SK-N-SH (cell line): ENCODE data around the gene TM9SF1. TPM values are rescaled to one million over a fixed set of nuclear protein-coding genes. Genes with fewer than 3 reads are reported as not detected.

Experiments used
- CTCF ChIA-PET: fragments of 300-600, 350-600 bp; formaldehyde crosslinking; extraction: SDS; loops from one replicate; lab custom pipeline; 2021; lab: Yijun Ruan, JAX
- POLR2A ChIA-PET: fragments of 350-600 bp; sonication (Branson Sonifier 250); formaldehyde crosslinking; extraction: SDS; loops from one replicate; lab custom pipeline; 2020; ENCODE audit warnings: antibody characterized with exemption, inconsistent platforms; lab: Yijun Ruan, JAX
- DNase-seq: peaks from one replicate; pipeline ENCODE4 v3.0.0; 2012
- H2AFZ ChIP-seq: fragments of 200-600 bp; sonication (generic); 2 replicates; pipeline ENCODE4 v1.8.1; 2016; ENCODE audit warnings: antibody characterized with exemption, mild to moderate bottlenecking, low read depth
- H3F3A ChIP-seq: fragments of 200-600 bp; sonication (generic); replicated peaks from 2 replicates; pipeline ENCODE3; 2016; ENCODE audit warnings: antibody characterized with exemption, mild to moderate bottlenecking; ENCODE audit not compliant: insufficient read depth
- H3K27ac ChIP-seq, 2 experiments: fragments of 200-500 bp in 1 of 2; fragments of 200-600 bp in 1 of 2; sonication (Bioruptor generic) in 1 of 2; sonication (generic), shearing (Covaris generic) in 1 of 2; 2 replicates each; pipeline versions ENCODE4 v1.5.1 to v1.6.1; 2014 to 2016; ENCODE audit warnings: low read depth in 2 of 2, inconsistent platforms in 1 of 2, low read length in 1 of 2, mild to moderate bottlenecking in 1 of 2, mixed read lengths in 1 of 2
- H3K27me3 ChIP-seq: fragments of 200-600 bp; sonication (generic), shearing (Covaris generic); 2 replicates; pipeline ENCODE4 v1.6.1; 2016; ENCODE audit warnings: mixed run types; ENCODE audit not compliant: insufficient read depth
- H3K36me3 ChIP-seq, 2 experiments: fragments of 200-500 bp in 1 of 2; fragments of 200-600 bp in 1 of 2; sonication (Bioruptor generic) in 1 of 2; sonication (generic) in 1 of 2; replicated peaks in 1 of 2; 2 replicates each; pipeline versions ENCODE3 to v1.5.1; 2014 to 2016; ENCODE audit warnings: low read length in 1 of 2, mild to moderate bottlenecking in 1 of 2; ENCODE audit not compliant: insufficient read depth in 2 of 2, control insufficient read depth in 1 of 2
- H3K4me1 ChIP-seq, 2 experiments: fragments of 200-500 bp in 1 of 2; fragments of 200-600 bp in 1 of 2; sonication (Bioruptor generic) in 1 of 2; sonication (generic), shearing (Covaris generic) in 1 of 2; 2 replicates each; pipeline versions ENCODE4 v1.5.1 to v1.6.1; 2014 to 2016; ENCODE audit warnings: low read depth in 1 of 2, low read length in 1 of 2, mixed run types in 1 of 2; ENCODE audit not compliant: insufficient read depth in 2 of 2, control insufficient read depth in 1 of 2
- H3K4me2 ChIP-seq: fragments of 200-600 bp; sonication (generic), shearing (Covaris generic); 2 replicates; pipeline ENCODE4 v1.6.1; 2017; ENCODE audit warnings: mixed run types
- H3K4me3 ChIP-seq, 2 experiments: fragments of 200-500 bp in 1 of 2; fragments of 200-600 bp in 1 of 2; sonication (Bioruptor generic) in 1 of 2; sonication (generic), shearing (Covaris generic) in 1 of 2; 2 replicates each; pipeline versions ENCODE4 v1.5.1 to v1.8.1; 2014 to 2016; ENCODE audit warnings: low read depth in 2 of 2, inconsistent platforms in 1 of 2, low read length in 1 of 2, mild to moderate bottlenecking in 1 of 2, mixed read lengths in 1 of 2, moderate library complexity in 1 of 2
- H3K79me2 ChIP-seq: fragments of 200-600 bp; sonication (generic); 2 replicates; pipeline ENCODE4 v1.8.1; 2017; ENCODE audit warnings: mild to moderate bottlenecking; ENCODE audit not compliant: insufficient read depth
- H3K9ac ChIP-seq: fragments of 200-600 bp; sonication (generic); 2 replicates; pipeline ENCODE4 v1.6.1; 2017; ENCODE audit warnings: mixed run types
- H3K9me2 ChIP-seq: fragments of 200-600 bp; sonication (generic); 2 replicates; pipeline ENCODE4 v1.6.1; 2017; ENCODE audit warnings: mixed run types
- H3K9me3 ChIP-seq: fragments of 200-600 bp; sonication (generic); 2 replicates; pipeline ENCODE4 v1.6.1; 2017; ENCODE audit warnings: mixed run types, mild to moderate bottlenecking, moderate library complexity
- H4K20me1 ChIP-seq: fragments of 200-600 bp; sonication (generic); 2 replicates; pipeline ENCODE4 v1.6.1; 2017; ENCODE audit warnings: mild to moderate bottlenecking, mixed run types; ENCODE audit not compliant: insufficient read depth
- ELF1 ChIP-seq: IDR thresholded peaks from 2 replicates; pipeline ENCODE4 v1.4.0; 2012
- EP300 ChIP-seq, 2 experiments: IDR thresholded peaks; 2 replicates each; pipeline versions ENCODE4 v1.4.0 to v1.6.1; 2012; ENCODE audit warnings: borderline replicate concordance in 1 of 2, low read depth in 1 of 2, low read length in 1 of 2
- EZH2phosphoT487 ChIP-seq: fragments of 200-600 bp; sonication (generic); IDR thresholded peaks from 2 replicates; pipeline ENCODE4 v1.6.1; 2017; ENCODE audit warnings: low read depth, mixed run types, mild to moderate bottlenecking, antibody characterized with exemption, moderate library complexity, borderline replicate concordance
- FOSL2 ChIP-seq: IDR thresholded peaks from 2 replicates; pipeline ENCODE4 v1.4.0; 2012; ENCODE audit warnings: low read depth, mild to moderate bottlenecking, moderate library complexity, borderline replicate concordance
- GABPA ChIP-seq: IDR thresholded peaks from 2 replicates; pipeline ENCODE4 v1.4.0; 2012; ENCODE audit warnings: low read depth, mild to moderate bottlenecking
- MAX ChIP-seq: IDR thresholded peaks from 2 replicates; pipeline ENCODE4 v1.4.0; 2012; ENCODE audit warnings: low read depth
- MEF2A ChIP-seq: IDR thresholded peaks from 2 replicates; pipeline ENCODE4 v1.4.0; 2012; ENCODE audit warnings: low read depth, borderline replicate concordance
- MXI1 ChIP-seq: IDR thresholded peaks from 2 replicates; pipeline ENCODE4 v1.6.1; 2012; ENCODE audit warnings: mild to moderate bottlenecking, low read depth, low read length, improper control_type of control experiment
- NFIC ChIP-seq: IDR thresholded peaks from 2 replicates; pipeline ENCODE4 v1.4.0; 2012; ENCODE audit warnings: borderline replicate concordance
- NRF1 ChIP-seq: IDR thresholded peaks from 2 replicates; pipeline ENCODE4 v1.6.1; 2012; ENCODE audit warnings: low read depth, mild to moderate bottlenecking, low read length
- PBX3 ChIP-seq: IDR thresholded peaks from 2 replicates; pipeline ENCODE4; 2012
- RAD21 ChIP-seq: IDR thresholded peaks from 2 replicates; pipeline ENCODE4 v1.6.1; 2012; ENCODE audit warnings: mild to moderate bottlenecking, low read length
- RCOR1 ChIP-seq: fragments of 150-350 bp; IDR thresholded peaks from 2 replicates; pipeline ENCODE4 v1.6.1; 2017; ENCODE audit warnings: antibody characterized with exemption, low read length
- RFX5 ChIP-seq: IDR thresholded peaks from 2 replicates; pipeline ENCODE4 v1.6.1; 2012; ENCODE audit warnings: mild to moderate bottlenecking, improper control_type of control experiment, low read length
- SMC3 ChIP-seq: IDR thresholded peaks from 2 replicates; pipeline ENCODE4 v1.6.1; 2012; ENCODE audit warnings: low read depth, low read length, improper control_type of control experiment
- TCF12 ChIP-seq: IDR thresholded peaks from 2 replicates; pipeline ENCODE4 v1.4.0; 2012
- USF1 ChIP-seq: IDR thresholded peaks from 2 replicates; pipeline ENCODE4 v1.4.0; 2012; ENCODE audit warnings: low read depth, borderline replicate concordance
- YY1 ChIP-seq: IDR thresholded peaks from 2 replicates; pipeline ENCODE4 v1.4.0; 2012; ENCODE audit warnings: low read depth, mild to moderate bottlenecking
- WGBS: methylation state at CpG from one replicate; pipeline ENCODE4 v1.1.6; 2017; ENCODE audit warnings: low lambda C conversion rate; 5-methylcytosine and 5-hydroxymethylcytosine counted together
- polyA plus RNA-seq, 3 experiments: library from polyadenylated mRNA; depleted of rRNA; stranded (reverse); fragments of >200 nt; gene quantifications; 2 replicates each; pipeline ENCODE4 v1.2.3, GENCODE V29; 2012
- TF ChIP-seq, protein P1 (sequence below): fragments of 200-600 bp; sonication (generic); IDR thresholded peaks from 2 replicates; pipeline ENCODE4 v1.6.1; 2017; ENCODE audit warnings: antibody characterized with exemption, mild to moderate bottlenecking, moderate library complexity
- TF ChIP-seq, protein P2 (sequence below): IDR thresholded peaks from 2 replicates; pipeline ENCODE4 v1.4.0; 2012; ENCODE audit warnings: low read depth, borderline replicate concordance

The TM9SF1 gene
- polyA plus RNA-seq, 1 of the 3 experiments (the other 2 are of a cell fraction), result 48.7 TPM

DNA sequence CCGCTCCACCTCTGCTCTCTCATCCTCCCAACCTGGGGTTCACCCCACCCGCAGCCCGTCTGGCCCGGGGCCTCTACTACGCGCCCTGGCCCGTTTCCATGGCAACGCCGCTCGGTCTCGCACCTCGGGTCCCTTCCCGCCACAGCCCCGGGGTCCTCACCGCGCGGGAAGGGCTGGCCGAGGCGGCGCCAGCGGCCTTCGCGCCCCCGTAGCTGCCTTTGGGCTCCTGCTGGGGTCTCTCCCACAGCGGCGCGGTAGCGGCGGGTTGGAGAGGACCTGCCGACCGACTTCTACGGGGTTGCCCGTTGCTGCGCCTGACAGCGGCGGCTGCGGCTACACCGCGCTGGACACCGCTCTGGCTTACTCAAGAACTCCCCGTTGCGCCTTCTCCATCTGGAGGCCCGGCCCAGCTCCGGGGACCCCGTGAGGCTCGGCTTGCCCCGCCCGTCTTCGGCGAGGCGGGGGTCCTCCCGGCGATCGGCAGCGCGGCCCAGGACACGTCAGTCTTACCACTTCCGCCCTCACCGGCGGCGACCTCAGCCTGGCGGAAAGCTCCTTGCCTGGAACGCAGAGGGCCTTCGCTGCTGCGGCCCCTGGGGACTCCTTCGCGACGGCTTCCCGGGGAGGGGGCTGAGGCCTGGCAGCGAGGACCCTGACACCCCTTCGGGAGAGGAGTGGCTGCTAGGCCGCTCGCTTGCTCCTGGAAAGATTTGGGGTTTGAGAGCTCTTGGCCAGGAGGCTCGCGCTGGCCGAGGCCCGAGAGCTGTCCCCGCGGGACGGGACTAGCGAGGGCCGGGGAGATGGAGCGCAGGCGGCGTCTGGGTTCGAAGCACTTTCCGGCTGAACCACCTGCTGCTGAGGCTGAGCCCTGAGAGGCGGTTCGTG lies at the start of gene TM9SF1 (continued):
- TF ChIP-seq USF1 (peak; percentile 33; the same call in 1 of the 2 replicates), EP300 (IDR thresholded peaks at IDR 0.05; ENCODE audit: borderline replicate concordance in 1 of 2, low read depth in 1 of 2, low read length in 1 of 2) (peak in 1 of 2 experiments; percentile 7; a peak in 1 of 4 replicates), PBX3 (no peak), FOSL2 (no peak), YY1 (0 out of 2 replicates have a peak, but pooled peaks have one; percentile 53), MXI1 (peak; percentile 40; the same call in 1 of the 2 replicates)
- TF ChIP-seq, protein P1, sequence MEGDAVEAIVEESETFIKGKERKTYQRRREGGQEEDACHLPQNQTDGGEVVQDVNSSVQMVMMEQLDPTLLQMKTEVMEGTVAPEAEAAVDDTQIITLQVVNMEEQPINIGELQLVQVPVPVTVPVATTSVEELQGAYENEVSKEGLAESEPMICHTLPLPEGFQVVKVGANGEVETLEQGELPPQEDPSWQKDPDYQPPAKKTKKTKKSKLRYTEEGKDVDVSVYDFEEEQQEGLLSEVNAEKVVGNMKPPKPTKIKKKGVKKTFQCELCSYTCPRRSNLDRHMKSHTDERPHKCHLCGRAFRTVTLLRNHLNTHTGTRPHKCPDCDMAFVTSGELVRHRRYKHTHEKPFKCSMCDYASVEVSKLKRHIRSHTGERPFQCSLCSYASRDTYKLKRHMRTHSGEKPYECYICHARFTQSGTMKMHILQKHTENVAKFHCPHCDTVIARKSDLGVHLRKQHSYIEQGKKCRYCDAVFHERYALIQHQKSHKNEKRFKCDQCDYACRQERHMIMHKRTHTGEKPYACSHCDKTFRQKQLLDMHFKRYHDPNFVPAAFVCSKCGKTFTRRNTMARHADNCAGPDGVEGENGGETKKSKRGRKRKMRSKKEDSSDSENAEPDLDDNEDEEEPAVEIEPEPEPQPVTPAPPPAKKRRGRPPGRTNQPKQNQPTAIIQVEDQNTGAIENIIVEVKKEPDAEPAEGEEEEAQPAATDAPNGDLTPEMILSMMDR, result no peak
- TF ChIP-seq, protein P2, sequence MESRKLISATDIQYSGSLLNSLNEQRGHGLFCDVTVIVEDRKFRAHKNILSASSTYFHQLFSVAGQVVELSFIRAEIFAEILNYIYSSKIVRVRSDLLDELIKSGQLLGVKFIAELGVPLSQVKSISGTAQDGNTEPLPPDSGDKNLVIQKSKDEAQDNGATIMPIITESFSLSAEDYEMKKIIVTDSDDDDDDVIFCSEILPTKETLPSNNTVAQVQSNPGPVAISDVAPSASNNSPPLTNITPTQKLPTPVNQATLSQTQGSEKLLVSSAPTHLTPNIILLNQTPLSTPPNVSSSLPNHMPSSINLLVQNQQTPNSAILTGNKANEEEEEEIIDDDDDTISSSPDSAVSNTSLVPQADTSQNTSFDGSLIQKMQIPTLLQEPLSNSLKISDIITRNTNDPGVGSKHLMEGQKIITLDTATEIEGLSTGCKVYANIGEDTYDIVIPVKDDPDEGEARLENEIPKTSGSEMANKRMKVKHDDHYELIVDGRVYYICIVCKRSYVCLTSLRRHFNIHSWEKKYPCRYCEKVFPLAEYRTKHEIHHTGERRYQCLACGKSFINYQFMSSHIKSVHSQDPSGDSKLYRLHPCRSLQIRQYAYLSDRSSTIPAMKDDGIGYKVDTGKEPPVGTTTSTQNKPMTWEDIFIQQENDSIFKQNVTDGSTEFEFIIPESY, result no peak
- TF ChIP-seq, all 33 proteins: peak for 13

- ChIA-PET POLR2A (interaction anchor here (1.8 to 2.5 kb wide), 5 partner anchors 10 to 65 kb away, joined by 6 to 27 read pairs (median 13); partner anchors contain the start of genes CHMP4A, CIDEB, DHRS1 and GMPR2), CTCF (interaction anchor here (0.7 to 12.0 kb wide), 34 partner anchors 9 to 193 kb away, joined by 3 to 191 read pairs (median 6); partner anchors contain the start of genes CHMP4A, CIDEB, DHRS1 and GMPR2)
- TF ChIP-seq GABPA (no peak), USF1 (no peak), EZH2phosphoT487 (no peak), RAD21 (no peak), RCOR1 (no peak), ELF1 (no peak), MAX (no peak), TCF12 (no peak), MEF2A (no peak), RFX5 (no peak), NRF1 (no peak), YY1 (no peak), SMC3 (no peak), NFIC (no peak)
- peaks cover 19% of the 10 kb centered on the region for H3F3A ChIP-seq
- peaks cover 33% of the 10 kb centered on the region for H3K79me2 ChIP-seq
- peaks cover 26% of the 10 kb centered on the region in 2 experiments; a peak in 2 of 4 replicates for H3K4me1 ChIP-seq
- peak overlapping the region; percentile 68 to 94 for H3K4me3 ChIP-seq
- H3K9me2 ChIP-seq, result no peaks in the 10 kb centered on the region
- H4K20me1 ChIP-seq, result no peaks in the 10 kb centered on the region
- H3K27me3 ChIP-seq, result no peaks in the 10 kb centered on the region
- H2AFZ ChIP-seq, result peak overlapping the region; percentile 62; the same call in 1 of the 2 replicates
- 58% methylated on average over 8 of the region's 10 CpGs for WGBS
- peak overlapping the region; percentile 92 for H3K9ac ChIP-seq
- H3K36me3 ChIP-seq, result peaks cover 26 to 29% of the 10 kb centered on the region in 2 experiments
- H3K4me2 ChIP-seq, result peak overlapping the region; percentile 95
- no peaks in the 10 kb centered on the region for H3K9me3 ChIP-seq
- DNase-seq, result no peak
- peak overlapping the region; percentile 96 for H3K27ac ChIP-seq
These were observed 48.1 kb upstream of the TM9SF1 start for GRCh38 chr14:24243336-24243836.
